Measurements from ENCODE around the gene FBXO22. TPM values are rescaled to one million over a fixed set of nuclear protein-coding genes. Genes with fewer than 3 reads are reported as not detected.

FBXO22 gene
- total RNA-seq, 4 donors from 2014 or later: 8.3 to 21.4 (median 19.4) TPM

DNA sequence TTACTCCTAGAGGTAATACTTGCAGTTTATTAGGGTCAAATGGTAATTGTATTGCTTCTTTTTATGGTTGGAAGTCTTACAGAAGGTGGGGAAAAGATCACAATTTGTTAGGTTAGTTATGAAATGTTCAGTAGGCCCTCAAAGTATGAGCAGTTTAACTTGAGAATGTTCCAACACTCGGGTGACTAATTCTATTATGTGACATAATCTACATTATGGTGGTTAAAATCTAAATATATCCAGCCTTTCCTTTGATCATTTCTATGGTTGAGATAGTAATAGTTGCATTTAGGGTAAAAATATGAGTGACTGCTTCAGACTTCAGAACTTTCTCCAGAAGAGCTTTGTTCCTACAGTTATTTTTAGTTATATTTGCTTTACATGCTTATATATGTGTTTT lies 19.6 kb upstream of the FBXO22 start:
- TF ChIP-seq, protein P1, sequence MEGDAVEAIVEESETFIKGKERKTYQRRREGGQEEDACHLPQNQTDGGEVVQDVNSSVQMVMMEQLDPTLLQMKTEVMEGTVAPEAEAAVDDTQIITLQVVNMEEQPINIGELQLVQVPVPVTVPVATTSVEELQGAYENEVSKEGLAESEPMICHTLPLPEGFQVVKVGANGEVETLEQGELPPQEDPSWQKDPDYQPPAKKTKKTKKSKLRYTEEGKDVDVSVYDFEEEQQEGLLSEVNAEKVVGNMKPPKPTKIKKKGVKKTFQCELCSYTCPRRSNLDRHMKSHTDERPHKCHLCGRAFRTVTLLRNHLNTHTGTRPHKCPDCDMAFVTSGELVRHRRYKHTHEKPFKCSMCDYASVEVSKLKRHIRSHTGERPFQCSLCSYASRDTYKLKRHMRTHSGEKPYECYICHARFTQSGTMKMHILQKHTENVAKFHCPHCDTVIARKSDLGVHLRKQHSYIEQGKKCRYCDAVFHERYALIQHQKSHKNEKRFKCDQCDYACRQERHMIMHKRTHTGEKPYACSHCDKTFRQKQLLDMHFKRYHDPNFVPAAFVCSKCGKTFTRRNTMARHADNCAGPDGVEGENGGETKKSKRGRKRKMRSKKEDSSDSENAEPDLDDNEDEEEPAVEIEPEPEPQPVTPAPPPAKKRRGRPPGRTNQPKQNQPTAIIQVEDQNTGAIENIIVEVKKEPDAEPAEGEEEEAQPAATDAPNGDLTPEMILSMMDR (IDR thresholded peaks at IDR 0.05): no peak
- TF ChIP-seq POLR2A (IDR thresholded peaks at IDR 0.05): no peak

DNA sequence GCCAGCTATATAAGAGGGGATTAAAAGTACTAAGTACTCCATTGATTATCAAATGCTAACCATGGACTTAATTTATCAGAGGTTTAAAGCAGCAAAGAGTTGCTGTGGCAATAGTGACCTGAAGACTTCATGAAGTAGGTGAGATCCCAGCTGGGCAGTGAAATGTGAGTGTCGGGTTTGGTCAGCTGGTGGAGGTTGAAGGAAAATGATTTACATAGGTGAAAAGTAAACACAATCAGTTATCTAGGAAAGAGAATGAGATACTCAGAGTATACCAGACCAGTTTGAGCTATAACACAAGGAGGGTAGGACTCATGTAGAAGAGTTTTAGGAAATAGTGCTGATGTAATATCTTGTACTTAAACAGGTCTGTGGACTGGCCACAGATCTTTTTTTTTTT lies 16.5 kb upstream of the FBXO22 start:
- no peak for TF ChIP-seq POLR2A (IDR thresholded peaks at IDR 0.05)
- TF ChIP-seq, protein P1 (IDR thresholded peaks at IDR 0.05): no peak
- peaks cover 0 to 8% (median 0%) of the 10 kb centered on the region in 3 donors for H3K36me3 ChIP-seq
- no peak for DNase-seq
- H3K27ac ChIP-seq: no peak overlapping the region
- H3K4me1 ChIP-seq: no peaks in the 10 kb centered on the region
- no peaks in the 10 kb centered on the region for H3K27me3 ChIP-seq
- H3K4me3 ChIP-seq: no peak overlapping the region
- H3K9me3 ChIP-seq: no peaks in the 10 kb centered on the region

More for the DNA sequence above, 19.6 kb upstream of the FBXO22 start:
- Histone ChIP-seq H3K9me3 (no peaks in the 10 kb centered on the region), H3K4me1 (no peaks in the 10 kb centered on the region), H3K36me3 (peaks cover 0 to 8% (median 0%) of the 10 kb centered on the region in 3 donors), H3K27me3 (no peaks in the 10 kb centered on the region), H3K4me3 (no peak overlapping the region), H3K27ac (no peak overlapping the region)
- DNase-seq: no peak

DNA sequence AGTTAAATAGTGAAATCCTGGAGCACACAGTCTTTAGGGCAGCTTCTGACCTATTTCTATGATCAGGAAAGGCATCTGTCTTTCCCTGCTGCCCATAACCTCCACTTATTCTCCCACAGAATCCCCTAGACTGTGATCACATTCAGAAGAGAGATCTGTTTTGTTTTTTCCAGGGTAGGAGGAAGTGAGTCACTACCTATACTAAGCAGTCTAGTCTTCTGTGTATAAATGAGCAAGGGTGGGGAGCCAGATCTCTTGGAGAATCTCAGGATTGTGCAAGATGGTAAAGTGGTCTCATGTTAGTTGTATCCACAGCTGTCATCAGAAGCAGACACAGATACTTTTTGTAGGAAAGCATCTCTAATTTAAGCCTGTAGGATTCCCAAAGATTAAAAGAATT lies 11.8 kb upstream of the FBXO22 start:
- H3K27ac ChIP-seq: peak overlapping the region in 2 of 4 donors; percentile 17 to 42

DNA sequence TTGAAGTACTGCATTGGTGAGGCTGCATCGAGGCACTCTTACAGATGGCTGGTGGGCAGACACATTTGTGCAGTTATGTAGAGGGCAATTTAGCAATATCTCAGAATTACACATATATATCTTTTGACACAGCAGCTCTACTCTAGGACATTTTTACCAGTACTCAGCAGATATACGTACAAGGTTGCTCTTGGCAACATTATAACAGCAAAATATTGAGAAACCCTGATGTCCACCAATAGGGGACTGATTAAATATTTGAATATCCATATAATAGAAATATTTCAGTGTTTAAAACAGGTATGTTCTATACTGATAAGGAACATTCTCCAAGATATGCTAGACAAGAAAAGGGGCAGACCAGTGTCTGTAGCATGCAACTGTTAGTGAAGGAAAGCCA lies 7.9 kb upstream of the FBXO22 start:
- H3K4me1 ChIP-seq: no peaks in the 10 kb centered on the region
- peaks cover 0 to 4% (median 0%) of the 10 kb centered on the region in 3 donors for H3K36me3 ChIP-seq
- H3K9me3 ChIP-seq: no peaks in the 10 kb centered on the region
- DNase-seq: no peak
- no peaks in the 10 kb centered on the region for H3K27me3 ChIP-seq
- no peak overlapping the region for H3K4me3 ChIP-seq
- no peak for TF ChIP-seq POLR2A (IDR thresholded peaks at IDR 0.05)
- TF ChIP-seq, protein P1 (IDR thresholded peaks at IDR 0.05): no peak
- H3K27ac ChIP-seq: no peak overlapping the region

More for the DNA sequence above, 11.8 kb upstream of the FBXO22 start:
- H3K36me3 ChIP-seq: no peaks in the 10 kb centered on the region
- H3K4me1 ChIP-seq: no peaks in the 10 kb centered on the region
- TF ChIP-seq POLR2A (IDR thresholded peaks at IDR 0.05): no peak
- TF ChIP-seq, protein P1 (IDR thresholded peaks at IDR 0.05): no peak
- DNase-seq: no peak
- no peak overlapping the region for H3K4me3 ChIP-seq
- no peaks in the 10 kb centered on the region for H3K27me3 ChIP-seq
- no peaks in the 10 kb centered on the region for H3K9me3 ChIP-seq

DNA sequence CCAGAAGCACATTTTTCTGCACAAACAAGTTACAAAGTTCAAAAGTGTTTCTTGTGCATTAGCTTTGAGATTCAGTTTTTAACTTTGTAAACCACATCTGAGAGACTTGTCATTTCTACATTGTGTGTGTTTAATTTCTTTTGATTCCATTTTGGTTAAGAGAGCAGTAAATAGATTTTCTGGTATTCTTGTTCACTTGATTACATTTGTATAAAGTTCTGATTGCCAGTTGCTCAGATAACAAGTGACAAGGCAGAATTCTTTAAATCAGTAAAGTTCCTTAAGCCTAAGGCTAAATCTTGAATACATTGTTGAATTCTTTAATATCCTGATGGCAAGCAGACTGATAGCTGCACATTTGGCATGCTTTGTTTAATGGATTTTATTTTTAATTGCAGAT lies 3.1 kb upstream of the FBXO22 start:
- H3K4me1 ChIP-seq: peaks cover 0 to 8% (median 0%) of the 10 kb centered on the region in 4 donors
- H3K4me3 ChIP-seq: no peak overlapping the region
- no peaks in the 10 kb centered on the region for H3K9me3 ChIP-seq
- H3K36me3 ChIP-seq: peaks cover 0 to 6% (median 0%) of the 10 kb centered on the region in 3 donors
- DNase-seq: no peak
- TF ChIP-seq, protein P1 (IDR thresholded peaks at IDR 0.05): no peak
- no peak for TF ChIP-seq POLR2A (IDR thresholded peaks at IDR 0.05)
- no peak overlapping the region for H3K27ac ChIP-seq
- no peaks in the 10 kb centered on the region for H3K27me3 ChIP-seq

DNA sequence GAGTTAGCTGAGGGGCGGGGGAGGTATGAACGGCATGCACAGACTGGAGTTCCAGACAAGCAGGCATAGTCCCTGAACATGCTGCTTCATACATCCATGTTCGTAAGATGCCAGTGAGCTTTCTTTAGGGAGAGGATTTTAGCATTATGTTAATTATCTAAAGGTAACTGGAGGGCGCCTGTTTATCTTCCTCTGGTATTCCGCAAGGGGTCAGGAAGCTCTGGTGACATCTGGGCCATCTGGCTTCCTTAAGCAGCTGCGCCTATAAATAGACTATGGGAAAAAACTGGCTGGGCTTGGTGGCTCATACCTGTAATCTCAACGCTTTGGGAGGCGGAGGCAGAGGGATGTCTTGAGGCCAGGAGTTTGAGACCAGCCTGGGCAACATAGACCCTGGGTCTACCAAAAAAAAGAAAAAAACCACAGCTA lies 1.5 kb upstream of the FBXO22 start:
- H3K27ac ChIP-seq: no peak overlapping the region
- peaks cover 0 to 20% (median 0%) of the 10 kb centered on the region in 3 donors for H3K36me3 ChIP-seq
- TF ChIP-seq POLR2A (IDR thresholded peaks at IDR 0.05): no peak
- TF ChIP-seq, protein P1 (IDR thresholded peaks at IDR 0.05): no peak
- H3K27me3 ChIP-seq: no peaks in the 10 kb centered on the region
- no peak overlapping the region for H3K4me3 ChIP-seq
- H3K9me3 ChIP-seq: no peaks in the 10 kb centered on the region
- H3K4me1 ChIP-seq: peaks cover 0 to 15% (median 0%) of the 10 kb centered on the region in 4 donors
- no peak for DNase-seq

All from Peyer's patch (tissue), 4 donors.